HEK293T (cell line): Measurements from ENCODE around the gene SLC19A1.

Source experiments
- ARNT ChIP-seq: fragments of 450-650 bp; IDR thresholded peaks from 2 replicates; pipeline ENCODE4 v1.6.1; 2017; ENCODE audit warnings: mild to moderate bottlenecking
- BHLHE40 ChIP-seq: fragments of 450-650 bp; IDR thresholded peaks from 2 replicates; pipeline ENCODE4 v1.6.1; 2016; ENCODE audit warnings: mild to moderate bottlenecking, moderate library complexity, borderline replicate concordance
- FOXA1 ChIP-seq: fragments of 450-650 bp; IDR thresholded peaks from 2 replicates; pipeline ENCODE4 v1.6.1; 2016; ENCODE audit warnings: mild to moderate bottlenecking
- FOXK2 ChIP-seq: fragments of 450-650 bp; IDR thresholded peaks from 2 replicates; pipeline ENCODE4 v1.6.1; 2016; ENCODE audit warnings: mild to moderate bottlenecking
- FOXM1 ChIP-seq: fragments of 450-650 bp; IDR thresholded peaks from 2 replicates; pipeline ENCODE4 v1.6.1; 2017; ENCODE audit warnings: mild to moderate bottlenecking, borderline replicate concordance
- HDGF ChIP-seq: fragments of 450-650 bp; IDR thresholded peaks from 2 replicates; pipeline ENCODE4 v1.6.1; 2017; ENCODE audit warnings: antibody characterized with exemption, borderline replicate concordance
- L3MBTL2 ChIP-seq: fragments of 450-650 bp; conservative IDR thresholded peaks from 2 replicates; pipeline ENCODE4 v1.6.1; 2016; ENCODE audit warnings: mild to moderate bottlenecking
- LEF1 ChIP-seq: fragments of 450-650 bp; IDR thresholded peaks from 2 replicates; pipeline ENCODE4 v1.6.1; 2017; ENCODE audit warnings: mild to moderate bottlenecking, borderline replicate concordance
- NFRKB ChIP-seq: fragments of 450-650 bp; IDR thresholded peaks from 2 replicates; pipeline ENCODE4 v1.6.1; 2016; ENCODE audit warnings: mild to moderate bottlenecking, moderate library complexity
- SP1 ChIP-seq: fragments of 450-650 bp; IDR thresholded peaks from 2 replicates; pipeline ENCODE4 v1.6.1; 2017
- SUZ12 ChIP-seq: fragments of 450-650 bp; IDR thresholded peaks from 2 replicates; pipeline ENCODE4 v1.6.1; 2016; ENCODE audit warnings: mild to moderate bottlenecking
- TARDBP ChIP-seq: fragments of 450-650 bp; IDR thresholded peaks from 2 replicates; pipeline ENCODE4 v1.6.1; 2016
- ZNF384 ChIP-seq: fragments of 450-650 bp; IDR thresholded peaks from 2 replicates; pipeline ENCODE4 v1.6.1; 2016

- no peak for TF ChIP-seq BHLHE40
- TF ChIP-seq SUZ12: no peak
- no peak for TF ChIP-seq FOXK2
- TF ChIP-seq ARNT: no peak
- TF ChIP-seq TARDBP: no peak
- no peak for TF ChIP-seq L3MBTL2
- TF ChIP-seq HDGF: no peak
- no peak for TF ChIP-seq FOXA1
- no peak for TF ChIP-seq LEF1
- no peak for TF ChIP-seq ZNF384
- TF ChIP-seq SP1: no peak
- no peak for TF ChIP-seq FOXM1
- no peak for TF ChIP-seq NFRKB
These were observed 69.5 kb downstream of the SLC19A1 start for GRCh38 chr21:45472445-45473365.
